Astrocyte (in vitro differentiated cells and primary cell): ENCODE measurements around the gene SP6.

Experiments
- EZH2 ChIP-seq: IDR thresholded peaks from 2 replicates; pipeline ENCODE4 v1.6.1; 2012; ENCODE audit warnings: mild to moderate bottlenecking, low read length, inconsistent platforms; ENCODE audit not compliant: insufficient read depth
- TF ChIP-seq, protein P1 (sequence below): IDR thresholded peaks from 2 replicates; pipeline ENCODE4 v1.5.1; 2011; ENCODE audit warnings: low read depth, mild to moderate bottlenecking, inconsistent platforms, low read length, moderate library complexity; ENCODE audit not compliant: insufficient read depth

DNA sequence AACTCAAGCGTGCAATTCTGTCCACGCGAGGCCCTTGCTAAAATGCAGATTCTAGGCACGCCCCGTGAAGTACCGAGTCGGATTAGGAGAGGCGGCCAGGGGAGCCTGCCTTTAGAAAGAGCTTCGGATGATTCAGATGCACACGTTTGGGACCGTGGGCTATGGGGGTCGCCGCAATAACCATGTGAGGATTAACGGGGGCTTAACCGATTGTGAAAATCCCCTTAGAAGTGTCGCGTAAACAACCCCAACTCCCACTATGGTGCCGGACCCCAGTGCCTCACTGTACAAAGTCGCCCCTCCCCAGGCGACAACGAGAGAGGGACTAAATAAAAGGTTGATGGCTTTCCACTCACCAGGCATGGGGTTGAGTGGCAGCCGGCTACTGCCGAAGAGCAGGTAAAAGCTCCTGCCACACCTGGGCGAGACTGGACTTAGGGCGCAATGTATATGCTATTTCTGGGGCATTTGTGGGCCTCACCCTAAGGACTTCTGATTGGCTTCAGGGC is 44.4 kb upstream of the SP6 start:
- TF ChIP-seq, protein P1, sequence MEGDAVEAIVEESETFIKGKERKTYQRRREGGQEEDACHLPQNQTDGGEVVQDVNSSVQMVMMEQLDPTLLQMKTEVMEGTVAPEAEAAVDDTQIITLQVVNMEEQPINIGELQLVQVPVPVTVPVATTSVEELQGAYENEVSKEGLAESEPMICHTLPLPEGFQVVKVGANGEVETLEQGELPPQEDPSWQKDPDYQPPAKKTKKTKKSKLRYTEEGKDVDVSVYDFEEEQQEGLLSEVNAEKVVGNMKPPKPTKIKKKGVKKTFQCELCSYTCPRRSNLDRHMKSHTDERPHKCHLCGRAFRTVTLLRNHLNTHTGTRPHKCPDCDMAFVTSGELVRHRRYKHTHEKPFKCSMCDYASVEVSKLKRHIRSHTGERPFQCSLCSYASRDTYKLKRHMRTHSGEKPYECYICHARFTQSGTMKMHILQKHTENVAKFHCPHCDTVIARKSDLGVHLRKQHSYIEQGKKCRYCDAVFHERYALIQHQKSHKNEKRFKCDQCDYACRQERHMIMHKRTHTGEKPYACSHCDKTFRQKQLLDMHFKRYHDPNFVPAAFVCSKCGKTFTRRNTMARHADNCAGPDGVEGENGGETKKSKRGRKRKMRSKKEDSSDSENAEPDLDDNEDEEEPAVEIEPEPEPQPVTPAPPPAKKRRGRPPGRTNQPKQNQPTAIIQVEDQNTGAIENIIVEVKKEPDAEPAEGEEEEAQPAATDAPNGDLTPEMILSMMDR: no peak
- no peak for TF ChIP-seq EZH2
